NT2/D1 (cell line): Measurements from ENCODE around the gene IPO8.

Experiments used
- SUZ12 ChIP-seq: IDR thresholded peaks from 2 replicates; pipeline ENCODE4 v1.6.1; 2011; ENCODE audit not compliant: insufficient read length, insufficient read depth; ENCODE audit errors: extremely low read depth
- YY1 ChIP-seq: IDR thresholded peaks from 2 replicates; pipeline ENCODE4 v1.6.1; 2011; ENCODE audit not compliant: insufficient read length, insufficient read depth

DNA sequence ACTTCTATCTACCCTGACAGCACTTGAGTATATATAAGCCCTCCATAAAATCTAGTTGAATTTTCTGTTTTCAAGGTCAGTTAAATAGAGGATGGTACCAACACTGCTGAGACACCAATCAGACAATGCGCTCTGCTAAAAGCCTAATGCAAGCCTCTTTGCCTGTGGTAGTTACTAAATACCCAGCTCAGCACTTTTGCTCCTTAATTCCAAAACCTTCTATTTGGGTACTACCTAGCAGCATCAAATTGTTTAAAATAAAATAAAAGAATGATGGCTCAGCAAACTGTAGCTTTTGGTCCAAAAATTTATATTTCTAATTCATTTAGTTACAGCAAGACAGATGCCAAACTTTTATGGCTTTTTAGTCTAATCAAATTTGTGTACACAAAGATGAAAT, 107.9 kb downstream of the IPO8 start:
- TF ChIP-seq YY1 (no peak), SUZ12 (no peak)
